H9 (cell line): ENCODE results near the gene MRM1. TPM values are rescaled to one million over a fixed set of nuclear protein-coding genes. Genes with fewer than 3 reads are reported as not detected.

ENCODE experiments used
- DNase-seq: peaks from one replicate; pipeline ENCODE4 v3.0.0-alpha.2; 2017
- H2AFZ ChIP-seq: one replicate; pipeline ENCODE4 v1.6.1; 2013; ENCODE audit warnings: mild to moderate bottlenecking, low read length, control low read depth, moderate library complexity
- H2AK5ac ChIP-seq: 2 replicates; pipeline ENCODE4 v1.6.1; 2013; ENCODE audit warnings: low read length, control low read depth, mixed read lengths; ENCODE audit not compliant: insufficient read length
- H2BK120ac ChIP-seq: one replicate; pipeline ENCODE4 v1.6.1; 2013; ENCODE audit warnings: low read depth, mild to moderate bottlenecking, low read length, control low read depth, inconsistent platforms; ENCODE audit not compliant: poor library complexity, severe bottlenecking
- H2BK12ac ChIP-seq: 2 replicates; pipeline ENCODE4 v1.6.1; 2013; ENCODE audit warnings: low read length, control low read depth, mixed read lengths, low read depth; ENCODE audit not compliant: insufficient read length
- H2BK15ac ChIP-seq: 2 replicates; pipeline ENCODE4 v1.6.1; 2013; ENCODE audit warnings: low read depth, low read length, control low read depth
- H2BK20ac ChIP-seq: one replicate; pipeline ENCODE4 v1.6.1; 2013; ENCODE audit warnings: low read depth, mild to moderate bottlenecking, low read length, control low read depth, inconsistent platforms; ENCODE audit not compliant: poor library complexity, severe bottlenecking
- H2BK5ac ChIP-seq: 2 replicates; pipeline ENCODE4 v1.6.1; 2013; ENCODE audit warnings: low read length, control low read depth, mixed read lengths; ENCODE audit not compliant: insufficient read length
- H3K14ac ChIP-seq: 2 replicates; pipeline ENCODE4 v1.6.1; 2013; ENCODE audit warnings: low read length, control low read depth; ENCODE audit not compliant: insufficient read depth
- H3K18ac ChIP-seq: 2 replicates; pipeline ENCODE4 v1.6.1; 2013; ENCODE audit warnings: low read depth, mild to moderate bottlenecking, mixed read lengths, low read length, control low read depth; ENCODE audit not compliant: insufficient read length
- H3K23ac ChIP-seq: 2 replicates; pipeline ENCODE4 v1.6.1; 2013; ENCODE audit warnings: low read length, control low read depth, mixed read lengths, low read depth; ENCODE audit not compliant: insufficient read length
- H3K23me2 ChIP-seq: 2 replicates; pipeline ENCODE4 v1.6.1; 2013; ENCODE audit warnings: low read depth, mild to moderate bottlenecking, mixed read lengths, low read length, control low read depth; ENCODE audit not compliant: insufficient read length, poor library complexity, severe bottlenecking
- H3K27ac ChIP-seq: 2 replicates; pipeline ENCODE4 v1.5.1; 2013; ENCODE audit warnings: low read length, control low read depth, mixed read lengths, low read depth; ENCODE audit not compliant: insufficient read length
- H3K27me3 ChIP-seq: 2 replicates; pipeline ENCODE4 v1.6.1; 2013; ENCODE audit warnings: low read length, control low read depth, inconsistent platforms; ENCODE audit not compliant: insufficient read depth
- H3K4ac ChIP-seq: 2 replicates; pipeline ENCODE4 v1.6.1; 2013; ENCODE audit warnings: low read depth, mild to moderate bottlenecking, control low read depth, inconsistent platforms, low read length, moderate library complexity
- H3K4me1 ChIP-seq: 2 replicates; pipeline ENCODE4 v1.6.1; 2013; ENCODE audit warnings: low read length, control low read depth, inconsistent platforms; ENCODE audit not compliant: insufficient read depth
- H3K4me2 ChIP-seq: 2 replicates; pipeline ENCODE4 v1.6.1; 2013; ENCODE audit warnings: low read length, control low read depth, mixed read lengths; ENCODE audit not compliant: insufficient read length, insufficient read depth
- H3K56ac ChIP-seq: 2 replicates; pipeline ENCODE4 v1.6.1; 2013; ENCODE audit warnings: low read depth, mild to moderate bottlenecking, mixed read lengths, low read length, control low read depth; ENCODE audit not compliant: insufficient read length
- H3K79me1 ChIP-seq: 2 replicates; pipeline ENCODE4 v1.6.1; 2013; ENCODE audit warnings: low read depth, mild to moderate bottlenecking, moderate library complexity, low read length, control low read depth, inconsistent platforms; ENCODE audit not compliant: insufficient read depth, poor library complexity, severe bottlenecking
- H3K79me2 ChIP-seq: 2 replicates; pipeline ENCODE4 v1.6.1; 2013; ENCODE audit warnings: low read length, control low read depth, inconsistent platforms; ENCODE audit not compliant: insufficient read depth
- H3K9ac ChIP-seq: 2 replicates; pipeline ENCODE4 v1.6.1; 2013; ENCODE audit warnings: low read length, control low read depth, mixed read lengths; ENCODE audit not compliant: insufficient read length; ENCODE audit errors: extremely low read depth
- H3K9me3 ChIP-seq: one replicate; pipeline ENCODE4 v1.6.1; 2013; ENCODE audit warnings: low read depth, low read length, inconsistent platforms; ENCODE audit not compliant: control insufficient read depth
- H3T11ph ChIP-seq: one replicate; pipeline ENCODE4 v1.6.1; 2013; ENCODE audit warnings: mild to moderate bottlenecking, low read length, control low read depth, inconsistent platforms
- H4K20me1 ChIP-seq: one replicate; pipeline ENCODE4 v1.6.1; 2013; ENCODE audit not compliant: control insufficient read depth, insufficient read length, insufficient read depth
- H4K5ac ChIP-seq: 2 replicates; pipeline ENCODE4 v1.6.1; 2013; ENCODE audit warnings: low read depth, mild to moderate bottlenecking, mixed read lengths, low read length, control low read depth; ENCODE audit not compliant: insufficient read length
- H4K8ac ChIP-seq: replicated peaks from 2 replicates; pipeline ENCODE4 v1.6.1; 2013; ENCODE audit warnings: low read length, control low read depth, mixed read lengths, low read depth; ENCODE audit not compliant: insufficient read length
- H4K91ac ChIP-seq: 2 replicates; pipeline ENCODE4 v1.6.1; 2013; ENCODE audit warnings: low read depth, mild to moderate bottlenecking, moderate library complexity, mixed read lengths, low read length, control low read depth; ENCODE audit not compliant: insufficient read length
- H3K27ac Mint-ChIP-seq, 3 experiments: 2 replicates in 2 of 3; 3 replicates in 1 of 3; pipeline ENCODE4 v1.8.0; 2020 to 2021; ENCODE audit warnings: mixed read lengths in 3 of 3, mild to moderate bottlenecking in 1 of 3, moderate library complexity in 1 of 3
- H3K27me3 Mint-ChIP-seq: 2 replicates; pipeline ENCODE4 v1.8.0; 2021; ENCODE audit warnings: low read depth, mild to moderate bottlenecking, moderate library complexity, mixed read lengths
- H3K36me3 Mint-ChIP-seq, 3 experiments: 2 replicates in 2 of 3; 3 replicates in 1 of 3; pipeline ENCODE4 v1.8.0; 2020 to 2021; ENCODE audit warnings: low read depth in 3 of 3, mixed read lengths in 3 of 3; ENCODE audit not compliant: insufficient read depth in 1 of 3
- H3K4me1 Mint-ChIP-seq, 2 experiments: 2 replicates each; pipeline ENCODE4 v1.8.0; 2020; ENCODE audit warnings: mixed read lengths in 2 of 2
- H3K4me3 Mint-ChIP-seq, 2 experiments: 2 replicates in 1 of 2; 3 replicates in 1 of 2; pipeline ENCODE4 v1.8.0; 2020 to 2021; ENCODE audit warnings: mild to moderate bottlenecking in 2 of 2, mixed read lengths in 2 of 2, moderate library complexity in 1 of 2
- H3K9me3 Mint-ChIP-seq, 2 experiments: 2 replicates in 1 of 2; 3 replicates in 1 of 2; pipeline ENCODE4 v1.8.0; 2020; ENCODE audit warnings: mild to moderate bottlenecking in 2 of 2, mixed read lengths in 2 of 2, moderate library complexity in 1 of 2
- CTCF ChIP-seq: fragments of 200-600 bp; sonication (generic); conservative IDR thresholded peaks from 3 replicates; pipeline ENCODE4 v1.8.0; 2021; ENCODE audit warnings: antibody characterized with exemption, mild to moderate bottlenecking
- WGBS: extraction: QIAGEN DNeasy Blood & Tissue Kit; methylation state at CpG from one replicate; pipeline ENCODE4 v1.1.7; 2013; ENCODE audit warnings: missing lambda C conversion rate, low lambda C conversion rate, mixed read lengths; ENCODE audit not compliant: insufficient read length; ENCODE audit errors: extremely low coverage; 5-methylcytosine and 5-hydroxymethylcytosine counted together
- total RNA-seq: library from RNA; stranded (reverse); gene quantifications from 2 replicates; pipeline ENCODE4 v1.2.1, GENCODE V29; 2021

MRM1 gene
- total RNA-seq, 1 experiment from 2014 or later: 10.3 TPM

- Mint-ChIP-seq H3K27ac (peak within 1 kb of the TSS; percentile 79 to 96 (median 89); a peak in 6 of 7 replicates), H3K36me3 (peaks cover 9 to 44% (median 34%) of the 10 kb centered on the region in 3 experiments; a peak in 6 of 7 replicates), H3K27me3 (no peaks in the 10 kb centered on the region), H3K9me3 (no peaks in the 10 kb centered on the region), H3K4me1 (peaks cover 25 to 26% of the 10 kb centered on the region in 2 experiments), H3K4me3 (peak within 1 kb of the TSS; percentile 82 to 90)
- H3K4me2 ChIP-seq: peak within 1 kb of the TSS; percentile 57
- H3K4me1 ChIP-seq: no peaks in the 10 kb centered on the region; the same call in 1 of the 2 replicates
- H2BK120ac ChIP-seq: no peak within 1 kb of the TSS
- no peaks in the 10 kb centered on the region for H4K20me1 ChIP-seq
- peak; percentile 93 for DNase-seq
- no peak within 1 kb of the TSS for H3K56ac ChIP-seq
- no peak within 1 kb of the TSS for H4K8ac ChIP-seq
- H3K79me1 ChIP-seq: no peaks in the 10 kb centered on the region
- no peak within 1 kb of the TSS for H3K18ac ChIP-seq
- no peak within 1 kb of the TSS for H4K5ac ChIP-seq
- H2BK5ac ChIP-seq: no peak within 1 kb of the TSS
- no peak within 1 kb of the TSS for H2AK5ac ChIP-seq
- no peak within 1 kb of the TSS for H3T11ph ChIP-seq
- WGBS: no CpG with 5 or more reads among the region's 87 CpGs
- H2AFZ ChIP-seq: no peak within 1 kb of the TSS
- H2BK20ac ChIP-seq: no peak within 1 kb of the TSS
- no peaks in the 10 kb centered on the region for H3K79me2 ChIP-seq
- H2BK15ac ChIP-seq: no peak within 1 kb of the TSS
- TF ChIP-seq CTCF: no peak
- no peak within 1 kb of the TSS for H3K23ac ChIP-seq
- no peak within 1 kb of the TSS for H4K91ac ChIP-seq
- peak within 1 kb of the TSS; percentile 44 for H3K9ac ChIP-seq
- H3K9me3 ChIP-seq: no peaks in the 10 kb centered on the region
- no peak within 1 kb of the TSS for H3K27ac ChIP-seq
- no peak within 1 kb of the TSS for H3K4ac ChIP-seq
- peaks cover 8% of the 10 kb centered on the region for H3K23me2 ChIP-seq
- H3K27me3 ChIP-seq: no peaks in the 10 kb centered on the region
- peak within 1 kb of the TSS; percentile 48; the same call in 1 of the 2 replicates for H3K14ac ChIP-seq
- H2BK12ac ChIP-seq: no peak within 1 kb of the TSS
Measured at GRCh38 chr17:36591434-36592315, 9.7 kb upstream of the MRM1 start, which contains the start of gene DHRS11. DHRS11 (plus strand) TSS chr17:36591879; CDS start chr17:36592010, 131 bp downstream.
